IMR-90 (cell line): ENCODE measurements around the gene TTI1. TPM values are rescaled to one million over a fixed set of nuclear protein-coding genes. Genes with fewer than 3 reads are reported as not detected.

ENCODE experiments used
- ATAC-seq: fragments of 200-7000 bp; cut with Tn5 transposase; 2 replicates; pipeline ENCODE4 v1.9.1; 2020; ENCODE audit warnings: low read depth, mild to moderate bottlenecking, moderate library complexity
- BruUV-seq: library from RNA; stranded (reverse); fragments of 400-500 nt; replicated peaks from 2 replicates; lab custom pipeline; 2021; lab: Mats Ljungman, UMichigan
- CTCF ChIA-PET: fragments of 300-600 bp; formaldehyde crosslinking; extraction: SDS; loops from one replicate; lab custom pipeline; 2021; ENCODE audit warnings: antibody characterized with exemption; lab: Yijun Ruan, JAX
- POLR2A ChIA-PET: fragments of 300-600 bp; sonication (Branson Sonifier 250); formaldehyde crosslinking; loops from one replicate; lab custom pipeline; 2022; ENCODE audit warnings: antibody characterized with exemption; ENCODE audit not compliant: unreplicated experiment; lab: Charles Lee
- DNase-seq: peaks from one replicate; pipeline ENCODE4 v3.0.0; 2013
- H2AFZ ChIP-seq: replicated peaks from 2 replicates; pipeline ENCODE3; 2013; ENCODE audit warnings: low read length, mild to moderate bottlenecking; ENCODE audit not compliant: poor library complexity
- H2AK5ac ChIP-seq: 2 replicates; pipeline ENCODE4 v1.6.1; 2013; ENCODE audit warnings: low read depth, low read length, inconsistent platforms
- H2AK9ac ChIP-seq: replicated peaks from 2 replicates; pipeline ENCODE3; 2013; ENCODE audit warnings: mild to moderate bottlenecking, low read depth, low read length, moderate library complexity; ENCODE audit not compliant: poor library complexity
- H2BK120ac ChIP-seq: 2 replicates; pipeline ENCODE4 v1.6.1; 2013; ENCODE audit warnings: low read depth, low read length, inconsistent platforms
- H2BK15ac ChIP-seq: 3 replicates; pipeline ENCODE4 v1.6.1; 2013; ENCODE audit warnings: low read depth, low read length, inconsistent platforms
- H2BK20ac ChIP-seq: 2 replicates; pipeline ENCODE4 v1.6.1; 2013; ENCODE audit warnings: low read depth, mild to moderate bottlenecking, inconsistent platforms, low read length, moderate library complexity
- H2BK5ac ChIP-seq: 2 replicates; pipeline ENCODE4 v1.6.1; 2013; ENCODE audit warnings: mild to moderate bottlenecking, low read depth, low read length, inconsistent platforms; ENCODE audit not compliant: poor library complexity, severe bottlenecking
- H3K14ac ChIP-seq: replicated peaks from 2 replicates; pipeline ENCODE4 v1.6.1; 2013; ENCODE audit warnings: low read depth, low read length, inconsistent platforms
- H3K18ac ChIP-seq: 2 replicates; pipeline ENCODE4 v1.6.1; 2013; ENCODE audit warnings: low read depth, low read length, control low read depth
- H3K23ac ChIP-seq: 2 replicates; pipeline ENCODE4 v1.6.1; 2013; ENCODE audit warnings: low read depth, low read length, inconsistent platforms
- H3K27ac ChIP-seq: 2 replicates; pipeline ENCODE4 v1.5.1; 2013; ENCODE audit warnings: mild to moderate bottlenecking, control low read depth, low read length; ENCODE audit not compliant: insufficient read depth
- H3K27me3 ChIP-seq: 2 replicates; pipeline ENCODE4 v1.6.1; 2013; ENCODE audit warnings: low read length; ENCODE audit not compliant: control insufficient read depth, insufficient read depth
- H3K36me3 ChIP-seq: 2 replicates; pipeline ENCODE4 v1.6.1; 2013; ENCODE audit warnings: low read length, mixed read lengths; ENCODE audit not compliant: control insufficient read depth, insufficient read depth
- H3K4ac ChIP-seq: 2 replicates; pipeline ENCODE4 v1.6.1; 2013; ENCODE audit warnings: low read depth, low read length, inconsistent platforms
- H3K4me1 ChIP-seq: 2 replicates; pipeline ENCODE4 v1.6.1; 2013; ENCODE audit warnings: low read length, mixed read lengths; ENCODE audit not compliant: control insufficient read depth, insufficient read depth
- H3K4me2 ChIP-seq: 2 replicates; pipeline ENCODE4 v1.6.1; 2013; ENCODE audit warnings: low read depth, mild to moderate bottlenecking, control low read depth, low read length, moderate library complexity
- H3K4me3 ChIP-seq: 2 replicates; pipeline ENCODE4 v1.5.1; 2013; ENCODE audit warnings: low read depth, mild to moderate bottlenecking, control low read depth, low read length, moderate library complexity; ENCODE audit not compliant: insufficient read depth
- H3K56ac ChIP-seq: 2 replicates; pipeline ENCODE4 v1.6.1; 2013; ENCODE audit warnings: low read length, inconsistent platforms; ENCODE audit not compliant: insufficient read depth; ENCODE audit errors: extremely low read depth
- H3K79me1 ChIP-seq, 2 experiments: 2 replicates each; pipeline ENCODE4 v1.6.1; 2013; ENCODE audit warnings: low read length in 2 of 2, inconsistent platforms in 1 of 2, low read depth in 1 of 2
- H3K9ac ChIP-seq: 2 replicates; pipeline ENCODE4 v1.6.1; 2013; ENCODE audit warnings: low read depth, low read length, control low read depth
- H3K9me1 ChIP-seq: 2 replicates; pipeline ENCODE4 v1.6.1; 2013; ENCODE audit warnings: low read length, inconsistent platforms; ENCODE audit not compliant: insufficient read depth
- H3K9me3 ChIP-seq: 2 replicates; pipeline ENCODE4 v1.6.1; 2013; ENCODE audit warnings: low read length; ENCODE audit not compliant: control insufficient read depth, insufficient read depth
- H4K20me1 ChIP-seq: 2 replicates; pipeline ENCODE4 v1.6.1; 2013; ENCODE audit warnings: low read length, inconsistent platforms; ENCODE audit not compliant: insufficient read depth
- H4K5ac ChIP-seq: 2 replicates; pipeline ENCODE4 v1.6.1; 2013; ENCODE audit warnings: mild to moderate bottlenecking, low read depth, low read length, control low read depth
- H4K8ac ChIP-seq, 2 experiments: 2 replicates each; pipeline ENCODE4 v1.6.1; 2013; ENCODE audit warnings: low read depth in 2 of 2, low read length in 2 of 2, control low read depth in 1 of 2, inconsistent platforms in 1 of 2
- H4K91ac ChIP-seq: 2 replicates; pipeline ENCODE4 v1.6.1; 2013; ENCODE audit warnings: low read depth, low read length, inconsistent platforms; ENCODE audit not compliant: insufficient read depth
- BHLHE40 ChIP-seq: fragments of 150-350 bp; IDR thresholded peaks from 2 replicates; pipeline ENCODE4 v1.6.1; 2016; ENCODE audit warnings: mild to moderate bottlenecking, low read depth, low read length
- CEBPB ChIP-seq: IDR thresholded peaks from 2 replicates; pipeline ENCODE4 v1.6.1; 2012; ENCODE audit warnings: low read depth, low read length, improper control_type of control experiment
- CHD1 ChIP-seq: IDR thresholded peaks from 2 replicates; pipeline ENCODE4 v1.6.1; 2012; ENCODE audit warnings: low read depth, low read length, improper control_type of control experiment
- CTCF ChIP-seq: conservative IDR thresholded peaks from 2 replicates; pipeline ENCODE4 v1.5.1; 2012; ENCODE audit warnings: mild to moderate bottlenecking, low read depth, low read length, improper control_type of control experiment
- ELK1 ChIP-seq: fragments of 150-350 bp; IDR thresholded peaks from 2 replicates; pipeline ENCODE4 v1.6.1; 2016; ENCODE audit warnings: low read depth, mild to moderate bottlenecking, low read length, moderate library complexity, borderline replicate concordance
- FOS ChIP-seq: fragments of 150-350 bp; IDR thresholded peaks from 2 replicates; pipeline ENCODE4 v1.6.1; 2016; ENCODE audit warnings: low read depth, low read length
- MAFK ChIP-seq: IDR thresholded peaks from 2 replicates; pipeline ENCODE4 v1.6.1; 2012; ENCODE audit warnings: low read depth, low read length, improper control_type of control experiment
- MAZ ChIP-seq: IDR thresholded peaks from 2 replicates; pipeline ENCODE4 v1.6.1; 2012; ENCODE audit warnings: low read depth, mild to moderate bottlenecking, low read length, improper control_type of control experiment, moderate library complexity, borderline replicate concordance
- MXI1 ChIP-seq: IDR thresholded peaks from 2 replicates; pipeline ENCODE4 v1.6.1; 2012; ENCODE audit warnings: low read depth, mild to moderate bottlenecking, low read length, moderate library complexity, borderline replicate concordance
- NFE2L2 ChIP-seq: fragments of 150-350 bp; IDR thresholded peaks from 2 replicates; pipeline ENCODE4 v1.6.1; 2016; ENCODE audit warnings: low read depth, mild to moderate bottlenecking, low read length
- POLR2A ChIP-seq: IDR thresholded peaks from 2 replicates; pipeline ENCODE4 v1.6.1; 2012; ENCODE audit warnings: mild to moderate bottlenecking, low read depth, low read length
- RAD21 ChIP-seq: IDR thresholded peaks from 2 replicates; pipeline ENCODE4 v1.6.1; 2012; ENCODE audit warnings: low read length, improper control_type of control experiment
- RCOR1 ChIP-seq: IDR thresholded peaks from 2 replicates; pipeline ENCODE4 v1.6.1; 2012; ENCODE audit warnings: mild to moderate bottlenecking, low read length, improper control_type of control experiment; ENCODE audit not compliant: insufficient replicate concordance
- RFX5 ChIP-seq: IDR thresholded peaks from 2 replicates; pipeline ENCODE4 v1.8.0; 2012; ENCODE audit warnings: low read depth, mild to moderate bottlenecking, low read length, moderate library complexity
- SMC3 ChIP-seq: fragments of 150-350 bp; IDR thresholded peaks from 2 replicates; pipeline ENCODE4 v1.6.1; 2016; ENCODE audit warnings: low read depth, mild to moderate bottlenecking, antibody characterized with exemption, low read length, moderate library complexity
- WGBS, 2 experiments: methylation state at CpG; one replicate each; pipeline versions ENCODE4 v1.1.5 to v1.1.7; 2013; ENCODE audit warnings: missing lambda C conversion rate in 2 of 2; ENCODE audit not compliant: insufficient read length in 1 of 2; ENCODE audit errors: extremely low coverage in 2 of 2; 5-methylcytosine and 5-hydroxymethylcytosine counted together
- dilution Hi-C: fragments of 300-500 bp; cut with HindIII; formaldehyde crosslinking; loops from one replicate; pipeline ENCODE4 v1.14.3; 2018; ENCODE audit warnings: low sequenced_read_pairs; ENCODE audit not compliant: unreplicated experiment
- in situ Hi-C: fragments of 300-500 bp; cut with MboI; formaldehyde crosslinking; loops from 3 replicates; pipeline ENCODE4 v1.14.3; 2019; ENCODE audit warnings: low sequenced_read_pairs, inconsistent platforms, mixed read lengths
- intact Hi-C: fragments of 100-400 bp; cut with micrococcal nuclease; formaldehyde crosslinking; loops from 2 replicates; pipeline ENCODE4 v1.10.0; 2022
- polyA plus RNA-seq, 3 experiments: library from polyadenylated mRNA; depleted of rRNA; stranded (reverse); fragments of >200 nt; gene quantifications; 2 replicates each; pipeline ENCODE4 v1.2.3, GENCODE V29; 2012; ENCODE audit warnings: low replicate concordance in 1 of 3
- total RNA-seq: library from RNA; depleted of rRNA; stranded (reverse); fragments of >200 nt; gene quantifications from 2 replicates; pipeline ENCODE4 v1.2.3, GENCODE V29; 2012
- TF ChIP-seq, protein P1 (sequence below): fragments of 150-350 bp; IDR thresholded peaks from 2 replicates; pipeline ENCODE4 v1.6.1; 2017; ENCODE audit warnings: mild to moderate bottlenecking, antibody characterized with exemption, low read length, low read depth

Gene TTI1
- total and polyA plus RNA-seq, 2 of the 4 experiments (the other 2 are of a cell fraction): 12.5 to 17.6 TPM

GRCh38 chr20:37986873-37987601, 46.2 kb downstream of the TTI1 start:
- Histone ChIP-seq H3K27me3 (no peaks in the 10 kb centered on the region), H3K4ac (no peak overlapping the region), H3K4me2 (no peak overlapping the region), H2AK5ac (no peak overlapping the region), H2AK9ac (no peak overlapping the region), H4K91ac (no peak overlapping the region), H3K56ac (no peak overlapping the region), H2BK15ac (no peak overlapping the region), H3K14ac (no peak overlapping the region), H3K27ac (no peak overlapping the region), H3K18ac (no peak overlapping the region), H3K79me1 (no peaks in the 10 kb centered on the region), H2BK20ac (no peak overlapping the region), H2AFZ (no peak overlapping the region), H2BK5ac (no peak overlapping the region), H4K8ac (no peak overlapping the region), H3K4me1 (peaks cover 14% of the 10 kb centered on the region), H4K5ac (no peak overlapping the region), H3K23ac (no peak overlapping the region), H2BK120ac (no peak overlapping the region), H3K9ac (no peak overlapping the region), H3K9me1 (peaks cover 8% of the 10 kb centered on the region), H4K20me1 (peaks cover 15% of the 10 kb centered on the region; the same call in 1 of the 2 replicates), H3K4me3 (no peak overlapping the region), H3K9me3 (no peaks in the 10 kb centered on the region), H3K36me3 (peaks cover 9% of the 10 kb centered on the region)
- BruUV-seq: no TSS peak
- WGBS, 2 experiments: 57% methylated on average over 6 of the region's 9 CpGs; no CpG with 5 or more reads in 1 of the 2 experiments
- intact Hi-C loops: no loop called here
- ATAC-seq (peak; percentile 31), DNase-seq (peak; percentile 6)
- TF ChIP-seq RFX5 (no peak), CHD1 (no peak), SMC3 (no peak), MXI1 (no peak), CTCF (no peak), FOS (no peak), RAD21 (no peak), ELK1 (no peak), MAZ (no peak), MAFK (no peak), NFE2L2 (no peak), RCOR1 (no peak), BHLHE40 (no peak), CEBPB (no peak), POLR2A (no peak)
- TF ChIP-seq, protein P1, sequence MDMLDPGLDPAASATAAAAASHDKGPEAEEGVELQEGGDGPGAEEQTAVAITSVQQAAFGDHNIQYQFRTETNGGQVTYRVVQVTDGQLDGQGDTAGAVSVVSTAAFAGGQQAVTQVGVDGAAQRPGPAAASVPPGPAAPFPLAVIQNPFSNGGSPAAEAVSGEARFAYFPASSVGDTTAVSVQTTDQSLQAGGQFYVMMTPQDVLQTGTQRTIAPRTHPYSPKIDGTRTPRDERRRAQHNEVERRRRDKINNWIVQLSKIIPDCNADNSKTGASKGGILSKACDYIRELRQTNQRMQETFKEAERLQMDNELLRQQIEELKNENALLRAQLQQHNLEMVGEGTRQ: no peak
- in situ Hi-C loops: no loop called here
- ChIA-PET CTCF (no interaction called here), POLR2A (no interaction called here)
- dilution Hi-C loops: no loop called here
